GM18502 (cell line): Measurements from ENCODE around the gene AVPR2.

Experiments used
- ATAC-seq: cut with Tn5 transposase; IDR thresholded peaks from one replicate; pipeline ENCODE4 v1.9.1; 2021; ENCODE audit warnings: mild to moderate bottlenecking; ENCODE audit not compliant: unreplicated experiment, poor library complexity

Gene AVPR2

GRCh38 chrX:153909980-153910360 is 5.5 kb downstream of the AVPR2 start:
- ATAC-seq: no peak

GRCh38 chrX:153910446-153910845 is 6.0 kb downstream of the AVPR2 start:
- no peak for ATAC-seq

- no peak for ATAC-seq
Observed at GRCh38 chrX:153911798-153912197, 7.3 kb downstream of the AVPR2 start.

GRCh38 chrX:153913211-153913610 is 8.7 kb downstream of the AVPR2 start:
- ATAC-seq: no peak

GRCh38 chrX:153913701-153914100 is 9.2 kb downstream of the AVPR2 start:
- ATAC-seq: no peak

GRCh38 chrX:153917869-153918268 is 13.4 kb downstream of the AVPR2 start:
- ATAC-seq: no peak

GRCh38 chrX:153919281-153919680 is 14.8 kb downstream of the AVPR2 start:
- no peak for ATAC-seq

- ATAC-seq: no peak
Observed at GRCh38 chrX:153920546-153920945, 16.1 kb downstream of the AVPR2 start.

GRCh38 chrX:153921070-153921469 is 16.6 kb downstream of the AVPR2 start:
- no peak for ATAC-seq

- no peak for ATAC-seq
Observed at GRCh38 chrX:153921511-153922446, 17.3 kb downstream of the AVPR2 start.

- no peak for ATAC-seq
Observed at GRCh38 chrX:153922932-153923857, 18.7 kb downstream of the AVPR2 start.

- no peak for ATAC-seq
Observed at GRCh38 chrX:153924149-153924861, 19.8 kb downstream of the AVPR2 start.

GRCh38 chrX:153925387-153925738 is 20.9 kb downstream of the AVPR2 start:
- ATAC-seq: no peak

- ATAC-seq: no peak
Observed at GRCh38 chrX:153925739-153926551, 21.5 kb downstream of the AVPR2 start, which contains the start of gene ARHGAP4. Gene ARHGAP4, minus strand, starts transcription at chrX:153926264. Its CDS starts 62 bp downstream, at chrX:153926202.

- ATAC-seq: no peak
Observed at GRCh38 chrX:153926552-153926857, 22.0 kb downstream of the AVPR2 start.

- peak; percentile 43 for ATAC-seq
Observed at GRCh38 chrX:153926858-153927671, 22.6 kb downstream of the AVPR2 start.

GRCh38 chrX:153927672-153927921 is 23.1 kb downstream of the AVPR2 start:
- ATAC-seq: no peak

GRCh38 chrX:153927922-153928760 is 23.7 kb downstream of the AVPR2 start:
- ATAC-seq: peak; percentile 88
